Left lung (tissue), 10 donors: ENCODE measurements around the gene DRAXIN. TPM values are rescaled to one million over a fixed set of nuclear protein-coding genes. Genes with fewer than 3 reads are reported as not detected.

Source experiments
- ATAC-seq: fragments of 200-7000 bp; cut with Tn5 transposase; one replicate; pipeline ENCODE4 v1.9.1; 2020; ENCODE audit warnings: moderate library complexity
- DNase-seq, 4 donors: peaks; one replicate each; pipeline ENCODE4 v3.0.0-alpha.2; 2013 to 2020
- H3K27ac ChIP-seq, 2 donors: fragments of 200-600 bp; sonication (generic) in 1 of 2; one replicate each; pipeline versions ENCODE4 v1.5.0 to v1.8.0; 2020 to 2021
- H3K27me3 ChIP-seq, 2 donors: fragments of 200-600 bp; sonication (generic) in 1 of 2; one replicate each; pipeline versions ENCODE4 v1.5.0 to v1.8.0; 2020 to 2021
- H3K36me3 ChIP-seq, 2 donors: fragments of 200-600 bp; sonication (generic) in 1 of 2; one replicate each; pipeline versions ENCODE4 v1.5.0 to v1.8.0; 2020 to 2021
- H3K4me1 ChIP-seq, 2 donors: fragments of 200-600 bp; one replicate each; pipeline ENCODE4 v1.8.0; 2021
- H3K4me3 ChIP-seq, 2 donors: fragments of 200-600 bp; sonication (generic) in 1 of 2; one replicate each; pipeline versions ENCODE4 v1.5.0 to v1.8.0; 2020 to 2021; ENCODE audit warnings: mild to moderate bottlenecking in 1 of 2
- H3K9me3 ChIP-seq, 2 donors: fragments of 200-600 bp; sonication (generic) in 1 of 2; one replicate each; pipeline versions ENCODE4 v1.5.0 to v1.8.0; 2020 to 2021
- intact Hi-C, 2 donors: fragments of 100-400 bp; cut with DNase I; formaldehyde crosslinking; loops; one replicate each; pipeline versions ENCODE4 v1.11.2 to v1.14.2; 2022
- polyA plus RNA-seq, 6 donors: library from polyadenylated mRNA; unstranded; fragments of 120-200 nt; gene quantifications; one replicate each; pipeline ENCODE4 v1.2.1, GENCODE V29; 2013; ENCODE audit not compliant: insufficient read length in 6 of 6
- total RNA-seq, 2 donors: library from RNA; stranded (reverse); fragmentation: NEBNext Ultra II Directional; extraction: Animal tissue kit (Norgen Biotek cat#: 25700); gene quantifications; one replicate each; pipeline ENCODE4 v1.2.1, GENCODE V29; 2021
- TF ChIP-seq, protein P1 (sequence below), 2 donors: fragments of 200-600 bp; sonication (generic) in 1 of 2; IDR thresholded peaks; one replicate each; pipeline versions ENCODE4 v1.5.0 to v1.8.0; 2021; ENCODE audit warnings: antibody characterized with exemption in 2 of 2
- donor health status: DM: no; HTN: yes; CAD: no.
- donor health status: DM: no; HTN: no; CAD: no.

DRAXIN gene
- total and polyA plus RNA-seq, 8 donors, result 0.10 to 3.2 (median 2.3) TPM

DNA sequence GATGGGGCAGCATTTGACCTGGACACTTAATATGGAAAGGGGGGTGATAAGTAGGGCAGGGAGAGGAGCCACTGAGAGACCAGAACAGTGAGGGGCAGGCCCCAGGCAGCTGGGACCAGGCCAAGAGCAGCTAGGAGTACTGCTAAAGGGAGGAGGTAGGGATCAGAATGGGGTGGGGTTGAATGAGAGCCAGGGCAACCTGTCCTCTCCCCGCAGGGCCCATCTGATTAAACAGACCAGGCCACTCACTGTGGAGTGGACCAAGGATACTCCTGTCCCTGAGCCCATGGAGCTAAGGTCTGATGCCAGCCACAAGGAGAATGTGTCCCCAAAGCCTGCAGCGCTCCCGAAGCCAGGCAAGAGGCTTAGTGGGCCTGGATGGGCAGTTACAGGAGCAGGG is 72.6 kb downstream of the DRAXIN start:
- peaks cover 8 to 25% of the 10 kb centered on the region in 2 donors for H3K27me3 ChIP-seq
- no peaks in the 10 kb centered on the region for H3K36me3 ChIP-seq
- H3K27ac ChIP-seq, result no peak overlapping the region
- intact Hi-C loops, result no loop called here
- ATAC-seq, result no peak
- H3K4me1 ChIP-seq, result peaks cover 0 to 6% of the 10 kb centered on the region in 2 donors
- no peak overlapping the region for H3K4me3 ChIP-seq
- DNase-seq, result no peak
- TF ChIP-seq, protein P1, sequence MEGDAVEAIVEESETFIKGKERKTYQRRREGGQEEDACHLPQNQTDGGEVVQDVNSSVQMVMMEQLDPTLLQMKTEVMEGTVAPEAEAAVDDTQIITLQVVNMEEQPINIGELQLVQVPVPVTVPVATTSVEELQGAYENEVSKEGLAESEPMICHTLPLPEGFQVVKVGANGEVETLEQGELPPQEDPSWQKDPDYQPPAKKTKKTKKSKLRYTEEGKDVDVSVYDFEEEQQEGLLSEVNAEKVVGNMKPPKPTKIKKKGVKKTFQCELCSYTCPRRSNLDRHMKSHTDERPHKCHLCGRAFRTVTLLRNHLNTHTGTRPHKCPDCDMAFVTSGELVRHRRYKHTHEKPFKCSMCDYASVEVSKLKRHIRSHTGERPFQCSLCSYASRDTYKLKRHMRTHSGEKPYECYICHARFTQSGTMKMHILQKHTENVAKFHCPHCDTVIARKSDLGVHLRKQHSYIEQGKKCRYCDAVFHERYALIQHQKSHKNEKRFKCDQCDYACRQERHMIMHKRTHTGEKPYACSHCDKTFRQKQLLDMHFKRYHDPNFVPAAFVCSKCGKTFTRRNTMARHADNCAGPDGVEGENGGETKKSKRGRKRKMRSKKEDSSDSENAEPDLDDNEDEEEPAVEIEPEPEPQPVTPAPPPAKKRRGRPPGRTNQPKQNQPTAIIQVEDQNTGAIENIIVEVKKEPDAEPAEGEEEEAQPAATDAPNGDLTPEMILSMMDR (IDR thresholded peaks at IDR 0.05), result no peak
- no peaks in the 10 kb centered on the region for H3K9me3 ChIP-seq

DNA sequence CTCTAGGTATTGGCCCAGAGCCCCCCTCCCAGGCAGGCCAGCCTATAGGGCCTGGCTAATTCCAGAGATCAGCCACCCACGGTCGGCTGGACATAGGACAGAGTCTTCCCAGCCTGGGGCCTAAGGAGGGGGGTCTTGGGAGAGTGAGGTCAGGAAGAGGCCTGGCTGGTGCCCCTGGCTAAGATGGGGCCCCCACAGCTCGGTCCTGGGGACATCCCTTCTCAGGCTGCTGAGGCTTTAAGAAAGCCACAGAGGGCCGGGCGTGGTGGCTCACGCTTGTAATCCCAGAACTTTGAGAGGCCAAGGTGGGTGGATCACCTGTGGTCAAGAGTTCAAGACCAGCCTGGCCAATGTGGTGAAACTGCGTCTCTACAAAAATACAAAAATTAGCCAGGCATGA is 73.0 kb downstream of the DRAXIN start:
- no peak overlapping the region for H3K27ac ChIP-seq
- H3K4me3 ChIP-seq, result no peak overlapping the region
- TF ChIP-seq, protein P1 (IDR thresholded peaks at IDR 0.05), result no peak
- no peaks in the 10 kb centered on the region for H3K36me3 ChIP-seq
- DNase-seq (no peak), ATAC-seq (no peak)
- peaks cover 0 to 6% of the 10 kb centered on the region in 2 donors for H3K4me1 ChIP-seq
- H3K9me3 ChIP-seq, result no peaks in the 10 kb centered on the region
- intact Hi-C loops, result no loop called here
- H3K27me3 ChIP-seq, result peaks cover 8 to 25% of the 10 kb centered on the region in 2 donors

DNA sequence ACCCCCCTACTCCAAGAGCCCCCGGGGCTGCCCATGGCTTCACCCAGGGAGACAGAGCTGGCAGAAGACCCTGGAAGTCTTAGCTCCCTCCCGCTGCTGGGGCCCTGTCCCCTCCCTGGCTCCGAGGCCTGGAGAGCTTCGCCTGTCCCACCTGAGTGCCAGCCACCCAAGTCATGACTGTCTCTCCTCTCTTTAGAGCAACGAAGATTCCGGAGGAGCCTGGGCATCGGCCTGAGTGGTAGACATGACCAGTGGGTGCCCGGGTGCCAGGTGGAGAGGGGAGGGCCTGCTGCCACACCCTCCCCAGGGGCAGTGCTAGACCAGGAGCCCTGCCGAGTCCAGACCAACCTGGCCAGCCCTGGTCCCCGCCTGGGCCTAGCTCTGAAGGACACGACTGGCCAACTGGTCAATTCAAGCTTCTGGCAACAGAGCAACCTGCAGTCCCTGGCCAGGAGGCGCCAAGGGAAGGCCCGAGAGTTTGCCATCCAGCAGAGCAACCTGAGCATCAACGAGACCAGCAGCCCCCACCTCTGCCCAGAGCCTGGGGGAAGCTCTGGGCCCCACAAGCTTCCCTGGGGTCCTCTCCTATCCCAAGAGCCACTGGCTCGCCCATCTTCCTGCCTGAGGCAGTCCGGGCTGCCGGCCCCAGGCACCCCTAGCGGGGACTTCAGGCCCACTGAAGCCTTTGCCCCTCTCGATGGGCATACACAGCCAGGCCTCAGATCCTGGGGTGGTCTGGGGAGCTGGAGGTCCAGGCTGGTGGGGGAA is 74.3 kb downstream of the DRAXIN start:
- no peak overlapping the region for H3K27ac ChIP-seq
- TF ChIP-seq, protein P1 (IDR thresholded peaks at IDR 0.05), result no peak
- intact Hi-C loops, result no loop called here
- H3K27me3 ChIP-seq, result peaks cover 8 to 25% of the 10 kb centered on the region in 2 donors
- DNase-seq, result no peak
- H3K4me1 ChIP-seq, result peaks cover 0 to 6% of the 10 kb centered on the region in 2 donors
- H3K36me3 ChIP-seq, result no peaks in the 10 kb centered on the region
- H3K4me3 ChIP-seq, result no peak overlapping the region
- ATAC-seq, result no peak
- H3K9me3 ChIP-seq, result no peaks in the 10 kb centered on the region

GRCh38 chr1:11766429-11766776 is 74.9 kb downstream of the DRAXIN start:
- no peak for DNase-seq
- no peaks in the 10 kb centered on the region for H3K36me3 ChIP-seq
- H3K9me3 ChIP-seq, result no peaks in the 10 kb centered on the region
- H3K27ac ChIP-seq, result no peak overlapping the region
- H3K4me1 ChIP-seq, result peaks cover 0 to 6% of the 10 kb centered on the region in 2 donors
- ATAC-seq, result no peak
- peaks cover 7 to 20% of the 10 kb centered on the region in 2 donors for H3K27me3 ChIP-seq
- H3K4me3 ChIP-seq, result no peak overlapping the region
- intact Hi-C loops, result no loop called here
- TF ChIP-seq, protein P1 (IDR thresholded peaks at IDR 0.05), result no peak

DNA sequence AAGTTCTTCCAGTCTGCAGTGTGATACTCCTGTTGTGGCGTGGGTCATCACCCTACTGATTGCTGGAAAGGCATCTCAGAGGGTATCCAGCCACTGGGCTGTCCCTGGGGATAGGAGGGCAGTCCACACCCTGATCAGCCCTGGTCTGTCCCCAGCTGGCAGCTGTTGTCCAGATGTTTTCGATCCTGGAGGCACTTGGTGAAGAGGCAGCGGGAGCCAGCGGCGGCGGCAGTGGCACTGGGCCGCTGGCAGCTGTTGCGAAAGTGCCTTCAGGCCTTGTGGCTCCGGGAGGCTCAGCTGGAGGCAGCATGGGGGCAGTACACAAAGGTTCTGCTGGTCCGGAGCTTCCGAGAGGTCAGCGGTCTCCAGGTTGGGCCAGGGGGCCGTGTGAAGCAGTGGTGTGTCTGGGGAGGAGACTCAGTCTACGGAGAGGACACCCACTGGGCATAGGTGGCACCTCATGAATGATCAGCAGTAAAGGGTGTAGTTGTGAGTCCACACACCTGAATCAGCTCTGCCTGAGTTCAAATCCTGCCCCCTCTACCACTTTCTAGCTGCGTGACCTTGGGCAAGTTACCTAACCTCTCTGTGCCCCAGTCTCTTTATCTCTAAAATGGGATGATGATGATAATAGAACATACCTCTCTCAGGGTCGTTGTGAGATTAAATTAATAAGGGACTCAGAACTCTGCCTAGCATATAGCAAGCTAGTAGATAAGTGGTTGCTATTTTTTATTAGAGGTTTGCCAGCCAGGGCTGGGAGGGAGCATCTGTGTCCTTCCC is 76.6 kb downstream of the DRAXIN start:
- Histone ChIP-seq H3K4me1 (no peaks in the 10 kb centered on the region), H3K27ac (no peak overlapping the region), H3K4me3 (no peak overlapping the region), H3K9me3 (no peaks in the 10 kb centered on the region), H3K36me3 (no peaks in the 10 kb centered on the region), H3K27me3 (peaks cover 0 to 3% of the 10 kb centered on the region in 2 donors)
- no peak for ATAC-seq
- TF ChIP-seq, protein P1 (IDR thresholded peaks at IDR 0.05), result no peak
- no peak for DNase-seq
- intact Hi-C loops, result no loop called here
